CD4-positive, CD25-positive, alpha-beta regulatory T cell (primary cell): ENCODE measurements around the gene SYT7. TPM values are rescaled to one million over a fixed set of nuclear protein-coding genes. Genes with fewer than 3 reads are reported as not detected.
A peak's percentile ranks its signal among the peaks of the same experiment; 100 is the strongest.

Experiments used
- ATAC-seq, 2 donors: fragments of 150-1000 bp; cut with Tn5 transposase; one replicate each; pipeline ENCODE4 v1.10.0; 2021; ENCODE audit warnings: low read depth in 2 of 2, moderate number of reproducible peaks in 2 of 2, moderate library complexity in 1 of 2
- DNase-seq, 3 donors: peaks; one replicate each; pipeline versions ENCODE4 v3.0.0 to v3.0.0-alpha.2; 2012 to 2022; ENCODE audit warnings: mixed read lengths in 1 of 3
- H3K27ac ChIP-seq: one replicate; pipeline ENCODE4 v1.7.0; 2013; ENCODE audit warnings: mild to moderate bottlenecking, low read length; ENCODE audit not compliant: insufficient read depth, poor library complexity, severe bottlenecking
- H3K27me3 ChIP-seq: one replicate; pipeline ENCODE4 v1.7.0; 2013; ENCODE audit warnings: low read length; ENCODE audit not compliant: control insufficient read depth, insufficient read depth
- H3K36me3 ChIP-seq: one replicate; pipeline ENCODE4 v1.7.0; 2013; ENCODE audit warnings: mild to moderate bottlenecking, low read length, moderate library complexity; ENCODE audit not compliant: control insufficient read depth, insufficient read depth
- H3K4me1 ChIP-seq: 2 replicates; pipeline ENCODE4 v1.7.0; 2013; ENCODE audit warnings: mild to moderate bottlenecking, low read length; ENCODE audit not compliant: insufficient read depth, control insufficient read depth, poor library complexity, severe bottlenecking
- H3K4me3 ChIP-seq: one replicate; pipeline ENCODE4 v1.7.0; 2013; ENCODE audit warnings: low read depth, mild to moderate bottlenecking, low read length, moderate library complexity
- H3K9me3 ChIP-seq, 2 experiments: 1 replicate in 1 of 2; 2 replicates in 1 of 2; pipeline ENCODE4 v1.7.0; 2013; ENCODE audit warnings: low read length in 2 of 2, mild to moderate bottlenecking in 1 of 2, moderate library complexity in 1 of 2; ENCODE audit not compliant: control insufficient read depth in 2 of 2
- H3K27ac Mint-ChIP-seq, 3 donors: one replicate each; pipeline ENCODE4 v1.8.0; 2020 to 2022; ENCODE audit warnings: mild to moderate bottlenecking in 3 of 3, mixed read lengths in 3 of 3, moderate library complexity in 2 of 3
- H3K27me3 Mint-ChIP-seq: one replicate; pipeline ENCODE4 v1.8.0; 2022; ENCODE audit warnings: mild to moderate bottlenecking, mixed read lengths
- H3K36me3 Mint-ChIP-seq: one replicate; pipeline ENCODE4 v1.8.0; 2020; ENCODE audit warnings: mixed read lengths
- H3K4me1 Mint-ChIP-seq, 4 donors: one replicate each; pipeline ENCODE4 v1.8.0; 2020 to 2022; ENCODE audit warnings: mixed read lengths in 4 of 4, mild to moderate bottlenecking in 1 of 4
- H3K4me3 Mint-ChIP-seq, 4 donors: one replicate each; pipeline ENCODE4 v1.8.0; 2020 to 2022; ENCODE audit warnings: mild to moderate bottlenecking in 4 of 4, mixed read lengths in 4 of 4, moderate library complexity in 3 of 4
- H3K9me3 Mint-ChIP-seq, 7 donors: one replicate each; pipeline ENCODE4 v1.8.0; 2020 to 2022; ENCODE audit warnings: mixed read lengths in 7 of 7, mild to moderate bottlenecking in 3 of 7, moderate library complexity in 2 of 7
- polyA plus RNA-seq, 4 donors: library from polyadenylated mRNA; unstranded; fragments of 300-500 nt; fragmentation: Illumina TruSeq; gene quantifications; one replicate each; pipeline ENCODE4 v1.2.3, GENCODE V29; 2021
- total RNA-seq: library from RNA; stranded (reverse); gene quantifications from one replicate; pipeline ENCODE4 v1.2.3, GENCODE V29; 2022

The SYT7 gene
- total and polyA plus RNA-seq, 5 donors from 2014 or later = 0.20 TPM; not detected in 4

DNA sequence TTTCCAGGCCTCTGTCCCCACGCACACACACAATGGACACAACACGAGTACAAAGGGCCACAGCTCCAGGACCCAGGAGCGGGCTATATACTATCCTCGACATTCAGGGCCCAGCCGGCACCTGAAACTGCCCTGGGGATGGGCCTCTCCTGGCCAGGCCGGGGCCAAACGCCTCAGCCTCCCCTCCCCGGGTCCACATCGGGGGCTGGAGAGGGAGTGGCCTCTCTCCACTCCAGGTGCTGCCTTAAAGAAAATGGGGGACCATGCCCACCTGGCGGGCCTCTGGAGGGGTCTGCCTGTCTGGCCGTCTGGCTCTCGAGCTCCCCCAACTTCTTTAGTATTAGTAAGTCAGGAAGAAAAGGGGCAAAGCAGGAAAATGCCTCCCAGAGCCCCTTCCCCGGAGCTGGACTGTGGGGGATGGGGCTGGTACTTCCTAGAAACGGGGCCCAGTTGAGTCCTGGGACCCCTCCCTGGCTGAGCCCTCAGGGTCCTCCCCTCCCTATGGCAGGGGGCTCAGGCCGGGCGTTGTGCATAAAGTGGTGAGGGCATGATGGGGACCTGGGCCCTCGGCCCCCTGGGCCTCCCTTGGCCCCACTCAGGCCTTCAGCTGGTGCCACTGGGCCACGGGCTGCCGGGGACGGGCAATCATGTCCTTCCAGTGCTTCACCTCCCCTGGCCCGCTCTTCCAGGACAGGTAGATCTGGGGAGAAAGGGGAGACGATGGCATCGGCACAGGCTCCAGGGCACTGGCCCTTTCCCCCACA, 62.7 kb downstream of the SYT7 start:
- no peaks in the 10 kb centered on the region for H3K36me3 Mint-ChIP-seq
- ATAC-seq (no peak), DNase-seq (no peak)
- H3K27me3 Mint-ChIP-seq = peaks cover 23% of the 10 kb centered on the region
- H3K36me3 ChIP-seq = no peaks in the 10 kb centered on the region
- H3K9me3 ChIP-seq = no peaks in the 10 kb centered on the region
- H3K27ac ChIP-seq = no peak overlapping the region
- no peak overlapping the region for H3K27ac Mint-ChIP-seq
- no peak overlapping the region for H3K4me3 ChIP-seq
- peaks cover 0 to 2% (median 0%) of the 10 kb centered on the region in 7 donors for H3K9me3 Mint-ChIP-seq
- H3K4me3 Mint-ChIP-seq = peak overlapping the region in 1 of 4 donors; percentile 56
- H3K27me3 ChIP-seq = no peaks in the 10 kb centered on the region
- peaks cover 0 to 10% (median 3%) of the 10 kb centered on the region in 4 donors for H3K4me1 Mint-ChIP-seq
- H3K4me1 ChIP-seq = peaks cover 7% of the 10 kb centered on the region

DNA sequence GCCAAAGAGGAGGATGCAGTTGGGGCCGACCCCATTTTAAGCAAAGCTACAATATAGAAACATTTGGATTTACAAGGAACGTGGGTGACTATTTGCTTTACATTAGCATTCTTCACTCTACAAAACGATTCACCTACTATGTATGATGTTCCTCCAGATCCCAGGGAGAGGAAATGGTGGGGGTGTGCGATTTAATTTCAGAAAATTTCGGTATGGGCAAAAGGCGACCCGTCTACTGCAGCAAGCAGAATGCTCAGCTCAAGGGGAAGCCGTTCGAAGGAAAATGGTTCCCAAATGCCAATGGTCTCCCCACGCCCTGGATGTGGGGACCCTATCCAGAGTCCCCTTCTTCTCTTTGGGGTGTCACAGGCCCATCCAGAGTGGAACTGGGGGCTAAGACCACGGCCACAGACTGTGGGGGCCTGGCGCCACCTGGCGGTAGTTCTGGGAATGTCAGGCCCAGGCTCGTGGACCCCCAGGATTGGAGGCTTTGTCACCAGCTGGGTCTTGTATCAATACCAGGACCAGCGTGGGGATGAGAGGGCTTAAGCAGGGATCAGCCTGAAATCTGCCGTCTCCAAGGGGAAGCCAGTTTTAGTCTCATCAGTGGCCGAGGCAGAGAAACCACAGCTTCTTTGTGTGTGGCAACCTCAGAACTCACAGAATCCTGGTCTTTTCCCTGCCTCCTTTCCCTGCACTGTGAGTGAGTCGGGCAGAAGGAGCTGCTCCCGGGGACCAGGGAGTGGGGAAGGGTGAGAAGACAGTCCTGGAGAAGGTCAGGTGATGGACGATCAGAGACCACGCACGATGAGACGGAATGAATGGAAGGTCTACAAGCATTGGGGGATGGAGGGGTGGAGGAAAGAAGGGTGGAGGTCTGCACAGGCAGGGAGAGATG, 64.0 kb downstream of the SYT7 start:
- Mint-ChIP-seq H3K27ac (no peak overlapping the region), H3K4me1 (peaks cover 0 to 10% (median 3%) of the 10 kb centered on the region in 4 donors), H3K27me3 (peaks cover 32% of the 10 kb centered on the region), H3K36me3 (no peaks in the 10 kb centered on the region), H3K4me3 (peak overlapping the region in 3 of 4 donors; percentile 29 to 67 (median 52)), H3K9me3 (peaks cover 0 to 2% (median 0%) of the 10 kb centered on the region in 7 donors)
- DNase-seq (peak; percentile 24 to 31 (median 27)), ATAC-seq (peak in 1 of 2 donors; percentile 56)
- Histone ChIP-seq H3K36me3 (no peaks in the 10 kb centered on the region), H3K27me3 (no peaks in the 10 kb centered on the region), H3K27ac (no peak overlapping the region), H3K9me3 (no peaks in the 10 kb centered on the region), H3K4me3 (peak overlapping the region; percentile 35), H3K4me1 (peaks cover 7% of the 10 kb centered on the region)

DNA sequence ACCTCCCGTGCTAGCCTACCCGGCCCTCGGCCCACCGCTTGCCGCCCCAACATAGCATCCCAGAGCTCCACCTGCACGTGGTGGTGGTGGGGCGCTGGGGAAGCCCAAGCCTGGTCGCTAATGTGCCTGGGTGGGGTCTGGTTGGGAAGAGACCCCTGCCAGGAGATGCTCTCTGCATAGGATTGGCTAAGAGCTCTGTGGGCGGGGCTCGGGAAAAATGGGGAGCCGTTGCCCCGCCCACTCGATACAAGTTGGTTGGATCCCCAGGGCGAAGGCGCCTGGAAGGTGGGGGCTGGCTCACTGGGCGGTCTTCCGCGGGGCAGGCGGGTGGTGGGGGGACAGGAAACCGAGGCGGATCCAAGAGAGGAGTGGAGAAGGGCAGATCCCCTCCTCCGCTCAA, 64.7 kb downstream of the SYT7 start:
- Histone ChIP-seq H3K27me3 (no peaks in the 10 kb centered on the region), H3K9me3 (no peaks in the 10 kb centered on the region), H3K27ac (no peak overlapping the region), H3K4me1 (peaks cover 7% of the 10 kb centered on the region), H3K4me3 (no peak overlapping the region), H3K36me3 (no peaks in the 10 kb centered on the region)
- Mint-ChIP-seq H3K9me3 (peaks cover 0 to 2% (median 0%) of the 10 kb centered on the region in 7 donors), H3K36me3 (no peaks in the 10 kb centered on the region), H3K27me3 (peaks cover 36% of the 10 kb centered on the region), H3K4me3 (no peak overlapping the region), H3K4me1 (peaks cover 0 to 11% (median 3%) of the 10 kb centered on the region in 4 donors), H3K27ac (no peak overlapping the region)
- ATAC-seq (no peak), DNase-seq (no peak)

DNA sequence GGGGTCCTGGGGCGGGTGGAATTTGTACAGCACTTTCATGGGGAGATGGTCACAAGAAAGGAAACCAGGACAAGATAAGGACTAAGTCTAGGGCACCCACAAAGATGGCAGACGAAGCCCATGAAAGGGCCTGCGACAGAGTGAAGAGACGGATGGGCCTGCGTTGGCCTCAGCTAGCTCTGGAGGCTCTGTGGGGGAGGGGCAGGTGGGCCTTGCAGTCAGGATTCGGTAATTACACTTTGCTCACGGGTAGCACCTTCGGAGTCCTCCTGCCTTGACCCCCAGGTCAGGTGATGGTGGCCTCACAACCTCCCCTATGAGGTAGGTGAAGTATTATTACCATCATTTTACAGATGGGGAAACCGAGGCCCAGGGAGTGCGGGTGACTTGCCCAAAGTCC, 65.2 kb downstream of the SYT7 start:
- ATAC-seq = no peak
- Mint-ChIP-seq H3K36me3 (no peaks in the 10 kb centered on the region), H3K27me3 (peaks cover 39% of the 10 kb centered on the region), H3K9me3 (peaks cover 0 to 2% (median 0%) of the 10 kb centered on the region in 7 donors), H3K4me3 (no peak overlapping the region), H3K4me1 (peaks cover 0 to 14% (median 3%) of the 10 kb centered on the region in 4 donors), H3K27ac (peak overlapping the region in 1 of 3 donors; percentile 32)
- no peak overlapping the region for H3K27ac ChIP-seq
- H3K4me1 ChIP-seq = peaks cover 7% of the 10 kb centered on the region
- no peaks in the 10 kb centered on the region for H3K27me3 ChIP-seq
- no peaks in the 10 kb centered on the region for H3K9me3 ChIP-seq
- no peaks in the 10 kb centered on the region for H3K36me3 ChIP-seq
- H3K4me3 ChIP-seq = no peak overlapping the region
- DNase-seq = no peak

DNA sequence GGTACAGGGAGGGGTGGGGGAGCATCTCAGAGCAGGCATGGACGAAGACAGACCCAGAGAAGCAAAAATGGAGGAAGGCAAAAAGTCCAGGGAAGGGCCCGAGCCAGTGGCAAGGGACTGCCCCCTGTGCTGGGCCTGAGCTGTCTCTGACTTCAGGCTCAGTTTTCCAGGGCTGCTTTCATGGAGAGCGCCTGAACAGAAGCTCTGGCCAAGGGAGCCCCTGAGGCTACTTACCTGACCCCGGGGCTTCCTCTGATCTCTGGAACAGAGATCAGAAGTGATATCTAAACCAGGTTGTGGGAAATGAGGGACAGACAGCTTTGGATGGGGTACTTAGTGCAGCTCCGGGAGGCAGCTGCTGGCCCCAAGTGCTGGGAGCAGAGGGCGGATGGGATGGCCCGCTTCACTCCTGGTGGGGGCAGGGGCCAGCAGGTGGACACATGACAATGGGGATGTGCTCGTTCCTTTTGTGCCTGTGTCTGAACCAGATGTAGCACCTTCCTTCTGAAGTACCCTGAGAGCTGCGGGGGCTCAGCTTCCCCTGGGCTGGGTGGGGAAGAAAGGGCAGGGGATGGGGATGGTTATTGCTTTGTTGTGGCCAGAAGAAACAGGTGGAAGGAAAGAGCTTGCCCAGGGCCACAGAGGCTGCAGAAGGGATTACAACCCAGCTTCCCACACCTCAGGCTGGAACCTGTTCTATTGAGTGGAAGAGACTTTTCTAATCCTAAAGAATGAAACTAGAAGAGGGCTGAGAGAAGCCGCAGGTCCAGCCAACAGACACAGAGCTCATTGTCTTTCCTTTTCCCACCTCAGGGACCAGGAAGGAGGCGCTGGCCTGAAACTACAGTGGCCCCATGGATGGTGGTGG, 66.6 kb downstream of the SYT7 start:
- peaks cover 39% of the 10 kb centered on the region for H3K27me3 Mint-ChIP-seq
- no peak for ATAC-seq
- peaks cover 0 to 17% (median 3%) of the 10 kb centered on the region in 4 donors for H3K4me1 Mint-ChIP-seq
- H3K36me3 Mint-ChIP-seq = no peaks in the 10 kb centered on the region
- Histone ChIP-seq H3K9me3 (no peaks in the 10 kb centered on the region), H3K4me1 (peaks cover 13% of the 10 kb centered on the region), H3K36me3 (no peaks in the 10 kb centered on the region), H3K27ac (no peak overlapping the region), H3K4me3 (no peak overlapping the region), H3K27me3 (no peaks in the 10 kb centered on the region)
- H3K4me3 Mint-ChIP-seq = no peak overlapping the region
- H3K9me3 Mint-ChIP-seq = peaks cover 0 to 2% (median 0%) of the 10 kb centered on the region in 7 donors
- no peak overlapping the region for H3K27ac Mint-ChIP-seq
- no peak for DNase-seq

DNA sequence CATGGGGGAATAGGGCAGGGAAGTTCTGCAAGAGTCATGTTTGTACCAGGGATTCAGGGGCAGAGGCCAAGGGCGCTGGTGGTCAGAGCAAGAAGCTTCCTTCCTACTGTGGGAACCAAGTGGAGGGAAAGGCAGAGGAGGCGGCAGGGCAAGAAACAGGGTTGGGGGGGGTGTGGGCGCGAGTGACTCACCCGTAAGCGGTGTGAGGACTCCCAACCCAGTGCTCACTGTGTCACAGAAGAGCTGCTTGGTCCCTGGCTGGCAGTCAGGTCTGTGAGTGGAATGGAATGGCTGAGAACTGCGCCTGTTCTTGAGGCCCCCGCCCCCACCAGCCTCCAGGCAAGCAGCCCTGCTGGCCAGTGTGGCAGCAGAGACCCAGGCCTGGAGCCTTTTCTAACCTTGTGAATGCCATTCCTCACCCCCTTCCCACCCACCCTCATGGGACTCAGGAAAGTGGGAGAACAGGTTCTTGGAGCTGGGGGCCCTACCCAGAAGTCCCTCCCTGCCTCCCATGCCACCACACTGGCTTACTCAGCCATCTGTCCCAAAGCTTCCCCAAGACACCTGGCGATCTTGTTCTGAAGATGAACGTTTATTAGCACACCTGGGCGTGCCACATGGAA, 67.6 kb downstream of the SYT7 start:
- Mint-ChIP-seq H3K27me3 (peaks cover 39% of the 10 kb centered on the region), H3K27ac (no peak overlapping the region)

DNA sequence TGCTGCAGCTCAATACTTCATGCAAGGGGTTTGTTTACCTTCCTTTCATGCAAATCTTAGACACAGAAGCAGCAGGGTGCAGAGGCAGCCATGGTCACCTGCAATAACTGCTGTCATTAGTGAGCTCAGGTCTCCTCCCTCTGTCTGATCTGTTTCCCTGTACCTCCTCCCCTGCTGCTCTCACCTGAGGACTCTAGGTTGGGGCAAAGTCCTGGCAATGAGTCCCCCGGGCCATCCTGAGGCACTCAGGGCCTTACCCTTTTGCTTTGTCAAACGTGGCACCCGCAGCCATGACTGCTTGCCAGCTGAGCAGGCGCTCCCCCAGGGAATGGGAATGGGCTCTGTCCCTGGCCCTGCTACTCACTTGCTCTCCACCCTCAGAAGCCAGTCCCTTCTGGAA, 68.4 kb downstream of the SYT7 start:
- Mint-ChIP-seq H3K27me3 (peaks cover 48% of the 10 kb centered on the region), H3K4me1 (peaks cover 0 to 22% (median 3%) of the 10 kb centered on the region in 4 donors), H3K4me3 (no peak overlapping the region), H3K9me3 (peaks cover 0 to 2% (median 0%) of the 10 kb centered on the region in 7 donors), H3K27ac (no peak overlapping the region), H3K36me3 (no peaks in the 10 kb centered on the region)
- DNase-seq (no peak), ATAC-seq (no peak)
- no peak overlapping the region for H3K27ac ChIP-seq
- peaks cover 4% of the 10 kb centered on the region for H3K27me3 ChIP-seq
- H3K9me3 ChIP-seq = no peaks in the 10 kb centered on the region
- H3K4me1 ChIP-seq = peaks cover 17% of the 10 kb centered on the region
- no peak overlapping the region for H3K4me3 ChIP-seq
- no peaks in the 10 kb centered on the region for H3K36me3 ChIP-seq

More for the DNA sequence above, 67.6 kb downstream of the SYT7 start:
- Mint-ChIP-seq H3K4me1 (peaks cover 0 to 18% (median 3%) of the 10 kb centered on the region in 4 donors), H3K36me3 (no peaks in the 10 kb centered on the region), H3K9me3 (peaks cover 0 to 2% (median 0%) of the 10 kb centered on the region in 7 donors), H3K4me3 (no peak overlapping the region)
- DNase-seq (no peak), ATAC-seq (no peak)
- H3K4me1 ChIP-seq = peaks cover 17% of the 10 kb centered on the region
- no peaks in the 10 kb centered on the region for H3K36me3 ChIP-seq
- H3K9me3 ChIP-seq = no peaks in the 10 kb centered on the region
- H3K4me3 ChIP-seq = no peak overlapping the region
- H3K27ac ChIP-seq = no peak overlapping the region
- H3K27me3 ChIP-seq = no peaks in the 10 kb centered on the region
